Panc1 (cell line): ENCODE data around the gene ABCF3. TPM values are rescaled to one million over a fixed set of nuclear protein-coding genes. Genes with fewer than 3 reads are reported as not detected.

Experiments
- ATAC-seq: fragments of 200-7000 bp; cut with Tn5 transposase; 2 replicates; pipeline ENCODE4 v1.9.1; 2020; ENCODE audit warnings: mild to moderate bottlenecking, moderate library complexity
- BruUV-seq: library from RNA; stranded (reverse); fragments of 400-500 nt; replicated peaks from 2 replicates; lab custom pipeline; 2021; lab: Mats Ljungman, UMichigan
- CTCF ChIA-PET: fragments of 300-600 bp; sonication (Branson Sonifier 250); formaldehyde crosslinking; loops from one replicate; lab custom pipeline; 2022; ENCODE audit warnings: antibody characterized with exemption; lab: Charles Lee
- POLR2A ChIA-PET: fragments of 300-600 bp; sonication (Branson Sonifier 250); formaldehyde crosslinking; loops from one replicate; lab custom pipeline; 2022; ENCODE audit warnings: antibody characterized with exemption; lab: Charles Lee
- DNase-seq: peaks from one replicate; pipeline ENCODE4 v3.0.0-alpha.2; 2010; ENCODE audit warnings: low read depth, low spot score
- H3K27ac ChIP-seq: 2 replicates; pipeline ENCODE4 v1.5.1; 2011; ENCODE audit warnings: mild to moderate bottlenecking, low read length, inconsistent platforms
- H3K27me3 ChIP-seq: fragments of 200-500 bp; sonication (Bioruptor generic); 2 replicates; pipeline ENCODE4 v1.6.0; 2014; ENCODE audit warnings: low read length, inconsistent platforms; ENCODE audit not compliant: control insufficient read depth, insufficient read depth
- H3K36me3 ChIP-seq: fragments of 200-500 bp; sonication (Bioruptor generic); 2 replicates; pipeline ENCODE4 v1.5.1; 2014; ENCODE audit warnings: inconsistent platforms, mild to moderate bottlenecking, low read length, moderate library complexity; ENCODE audit not compliant: control insufficient read depth, insufficient read depth
- H3K4me1 ChIP-seq: 2 replicates; pipeline ENCODE4 v1.5.1; 2011; ENCODE audit warnings: inconsistent platforms, mild to moderate bottlenecking, low read length, moderate library complexity; ENCODE audit not compliant: control insufficient read depth, insufficient read depth
- H3K4me3 ChIP-seq, 2 experiments: 2 replicates each; pipeline ENCODE4 v1.5.1; 2011 to 2012; ENCODE audit warnings: low read depth in 2 of 2, low read length in 2 of 2, mild to moderate bottlenecking in 2 of 2, inconsistent platforms in 1 of 2, moderate library complexity in 1 of 2
- H3K9me3 ChIP-seq: fragments of 200-500 bp; sonication (Bioruptor generic); 2 replicates; pipeline ENCODE4 v1.5.1; 2014; ENCODE audit warnings: low read depth, mild to moderate bottlenecking, inconsistent platforms, low read length, moderate library complexity; ENCODE audit not compliant: control insufficient read depth, insufficient read depth
- CTCF ChIP-seq: fragments of 450-650 bp; IDR thresholded peaks from 2 replicates; pipeline ENCODE4 v1.5.1; 2017; ENCODE audit warnings: mild to moderate bottlenecking
- POLR2AphosphoS5 ChIP-seq: IDR thresholded peaks from 2 replicates; pipeline ENCODE4 v1.6.1; 2012; ENCODE audit warnings: mild to moderate bottlenecking, low read depth, low read length, moderate library complexity
- REST ChIP-seq, 2 experiments: IDR thresholded peaks; 2 replicates each; pipeline ENCODE4 v1.6.1; 2011 to 2012; ENCODE audit warnings: low read depth in 2 of 2, control low read depth in 1 of 2, low read length in 1 of 2, mild to moderate bottlenecking in 1 of 2, moderate library complexity in 1 of 2; ENCODE audit not compliant: insufficient read depth in 1 of 2
- SIN3A ChIP-seq: IDR thresholded peaks from 2 replicates; pipeline ENCODE4 v1.6.1; 2012; ENCODE audit warnings: low read depth, mild to moderate bottlenecking, low read length, moderate library complexity, borderline replicate concordance; ENCODE audit not compliant: insufficient read depth
- TCF7L2 ChIP-seq: IDR thresholded peaks from 2 replicates; pipeline ENCODE4 v1.6.1; 2011; ENCODE audit warnings: mild to moderate bottlenecking, low read depth, low read length, inconsistent platforms
- in situ Hi-C: cut with HindIII; loops from 2 replicates; pipeline ENCODE4 v1.10.0; 2016; ENCODE audit warnings: low sequenced_read_pairs, low pct_unique_long_range_greater_than_20kb
- intact Hi-C: fragments of 100-400 bp; cut with micrococcal nuclease; formaldehyde crosslinking; loops from one replicate; pipeline ENCODE4 v1.10.0; 2022; ENCODE audit not compliant: unreplicated experiment
- total RNA-seq: library from RNA; stranded (reverse); gene quantifications from one replicate; pipeline ENCODE4 v1.2.1, GENCODE V29; 2021; ENCODE audit not compliant: unreplicated experiment

The ABCF3 gene
- total RNA-seq, 1 experiment from 2014 or later, result 101 TPM

- ATAC-seq, result no peak
- Histone ChIP-seq H3K4me1 (no peaks in the 10 kb centered on the region), H3K9me3 (no peaks in the 10 kb centered on the region), H3K27ac (no peak overlapping the region), H3K4me3 (no peak overlapping the region), H3K36me3 (no peaks in the 10 kb centered on the region), H3K27me3 (no peaks in the 10 kb centered on the region)
- ChIA-PET CTCF (no interaction called here), POLR2A (interaction anchor here (1.1 kb wide), 1 partner anchor 13 kb away, joined by 3 read pairs; no protein-coding TSS in a partner anchor)
- intact Hi-C loops, result no loop called here
- in situ Hi-C loops, result no loop called here
- BruUV-seq, result no TSS peak
- TF ChIP-seq REST (IDR thresholded peaks at IDR 0.05; ENCODE audit: insufficient read depth in 1 of 2, low read depth in 2 of 2, low read length in 1 of 2) (no peak), SIN3A (no peak), POLR2AphosphoS5 (no peak), TCF7L2 (no peak), CTCF (no peak)
- DNase-seq, result no peak
These were observed 25.3 kb downstream of the ABCF3 start for GRCh38 chr3:184211297-184211696.

GRCh38 chr3:184211718-184212117, 25.7 kb downstream of the ABCF3 start:
- ChIA-PET POLR2A (interaction anchor here (0.6 to 1.1 kb wide), 2 partner anchors 13 to 57 kb away, joined by 3 to 4 read pairs; no protein-coding TSS in a partner anchor), CTCF (no interaction called here)
- Histone ChIP-seq H3K27me3 (no peaks in the 10 kb centered on the region), H3K4me3 (no peak overlapping the region), H3K27ac (no peak overlapping the region), H3K9me3 (no peaks in the 10 kb centered on the region), H3K36me3 (no peaks in the 10 kb centered on the region), H3K4me1 (no peaks in the 10 kb centered on the region)
- intact Hi-C loops (no loop called here), in situ Hi-C loops (no loop called here)
- TF ChIP-seq POLR2AphosphoS5, result no peak
- no peak for TF ChIP-seq REST (IDR thresholded peaks at IDR 0.05; ENCODE audit: insufficient read depth in 1 of 2, low read depth in 2 of 2, low read length in 1 of 2)
- no peak for TF ChIP-seq TCF7L2
- TF ChIP-seq SIN3A, result no peak
- TF ChIP-seq CTCF, result no peak
- BruUV-seq, result no TSS peak
- DNase-seq (no peak), ATAC-seq (no peak)
